Measurements from ENCODE around the gene RABGGTB. TPM values are rescaled to one million over a fixed set of nuclear protein-coding genes. Genes with fewer than 3 reads are reported as not detected.
"Not testable (repeated sequence)": the region's sequence is repeated elsewhere in the genome, so short reads cannot be mapped to it uniquely, and the experiment has no call there.

The RABGGTB gene
- total RNA-seq, 1 donor from 2014 or later, result 141 TPM

DNA sequence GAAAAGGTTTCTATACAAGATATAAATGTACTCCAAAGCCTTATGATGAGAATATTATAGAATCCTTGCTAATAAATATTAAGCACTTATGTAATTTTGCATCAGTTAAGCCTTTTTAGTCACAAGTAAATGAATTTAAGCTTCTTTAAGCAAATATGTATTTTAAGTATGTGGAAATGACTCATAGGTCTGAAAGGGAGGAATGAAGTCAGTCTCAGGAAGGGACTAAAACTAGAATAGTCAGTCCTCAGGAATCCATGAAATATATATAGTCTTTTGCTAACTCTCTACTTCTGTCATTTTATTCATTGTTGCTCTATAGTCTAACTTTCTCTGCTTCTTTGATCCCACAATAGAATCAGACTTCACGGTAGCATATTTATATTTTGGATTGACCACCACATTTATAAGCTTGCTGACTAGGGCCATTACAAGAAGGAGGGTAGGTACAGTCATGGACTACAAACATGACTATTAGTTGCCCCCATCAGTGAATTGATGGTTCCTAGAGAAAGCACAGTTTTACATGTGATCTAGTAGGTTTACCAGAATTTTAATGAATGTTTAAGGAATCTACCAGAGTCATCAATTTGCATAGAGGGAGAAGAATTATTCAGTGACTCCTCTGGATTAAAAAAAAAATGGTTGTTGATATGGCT is 20.2 kb upstream of the RABGGTB start:
- DNase-seq (ENCODE audit: low read depth) (peak; percentile 86), FAIRE-seq (no peak)
- TF ChIP-seq, protein P1, sequence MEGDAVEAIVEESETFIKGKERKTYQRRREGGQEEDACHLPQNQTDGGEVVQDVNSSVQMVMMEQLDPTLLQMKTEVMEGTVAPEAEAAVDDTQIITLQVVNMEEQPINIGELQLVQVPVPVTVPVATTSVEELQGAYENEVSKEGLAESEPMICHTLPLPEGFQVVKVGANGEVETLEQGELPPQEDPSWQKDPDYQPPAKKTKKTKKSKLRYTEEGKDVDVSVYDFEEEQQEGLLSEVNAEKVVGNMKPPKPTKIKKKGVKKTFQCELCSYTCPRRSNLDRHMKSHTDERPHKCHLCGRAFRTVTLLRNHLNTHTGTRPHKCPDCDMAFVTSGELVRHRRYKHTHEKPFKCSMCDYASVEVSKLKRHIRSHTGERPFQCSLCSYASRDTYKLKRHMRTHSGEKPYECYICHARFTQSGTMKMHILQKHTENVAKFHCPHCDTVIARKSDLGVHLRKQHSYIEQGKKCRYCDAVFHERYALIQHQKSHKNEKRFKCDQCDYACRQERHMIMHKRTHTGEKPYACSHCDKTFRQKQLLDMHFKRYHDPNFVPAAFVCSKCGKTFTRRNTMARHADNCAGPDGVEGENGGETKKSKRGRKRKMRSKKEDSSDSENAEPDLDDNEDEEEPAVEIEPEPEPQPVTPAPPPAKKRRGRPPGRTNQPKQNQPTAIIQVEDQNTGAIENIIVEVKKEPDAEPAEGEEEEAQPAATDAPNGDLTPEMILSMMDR (IDR thresholded peaks at IDR 0.05; ENCODE audit: insufficient read depth, low read length, severe bottlenecking), result no peak
- no peaks in the 10 kb centered on the region for H3K36me3 ChIP-seq (ENCODE audit: control insufficient read depth, insufficient read depth, low read length)
- H3K27me3 ChIP-seq (ENCODE audit: control insufficient read depth, insufficient read depth, low read length), result no peaks in the 10 kb centered on the region
- no peak overlapping the region for H3K4me3 ChIP-seq (ENCODE audit: low read depth, low read length)

DNA sequence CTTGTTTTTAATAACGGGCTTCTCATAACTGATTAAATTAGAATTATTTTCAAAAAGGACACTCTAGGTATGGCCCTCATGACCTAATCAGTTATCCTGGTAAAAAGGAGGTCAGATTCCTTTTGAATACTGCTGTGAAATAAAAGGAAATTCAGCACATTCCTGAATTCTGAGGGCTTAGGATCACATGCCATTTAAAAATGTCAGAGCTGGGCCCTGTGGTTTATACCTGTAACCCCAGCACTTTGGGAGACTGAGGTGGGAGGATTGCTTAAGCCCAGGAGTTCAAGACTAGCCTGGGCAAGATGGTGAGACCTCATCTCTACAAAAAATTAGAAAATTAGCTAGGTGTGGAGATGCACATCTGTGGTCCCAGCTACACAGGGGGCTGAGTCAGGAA is 18.0 kb upstream of the RABGGTB start:
- Histone ChIP-seq H3K4me3 (ENCODE audit: low read depth, low read length) (no peak overlapping the region), H3K27me3 (ENCODE audit: control insufficient read depth, insufficient read depth, low read length) (no peaks in the 10 kb centered on the region), H3K36me3 (ENCODE audit: control insufficient read depth, insufficient read depth, low read length) (no peaks in the 10 kb centered on the region)
- no peak for FAIRE-seq
- peak; percentile 63 for DNase-seq (ENCODE audit: low read depth)
- TF ChIP-seq, protein P1 (IDR thresholded peaks at IDR 0.05; ENCODE audit: insufficient read depth, low read length, severe bottlenecking), result no peak

DNA sequence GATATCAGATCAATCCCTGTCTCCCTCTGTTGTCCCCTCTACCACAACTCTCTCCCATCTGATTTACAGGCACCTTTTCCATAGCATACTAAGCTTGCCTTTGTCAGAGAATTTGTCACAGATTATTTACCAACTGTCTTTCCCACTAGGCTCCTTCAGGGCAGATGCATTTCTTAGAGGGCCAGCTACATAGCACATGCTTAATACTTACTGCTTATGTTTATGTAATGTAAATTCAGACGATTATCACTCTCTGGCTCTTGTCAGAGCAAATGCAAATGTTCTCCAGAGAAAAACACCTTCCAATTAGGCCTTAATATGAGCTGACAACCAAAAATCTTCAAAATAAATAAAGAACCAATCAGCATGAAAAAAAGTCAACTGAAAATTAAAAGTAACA is 15.3 kb upstream of the RABGGTB start:
- DNase-seq (ENCODE audit: low read depth) (no peak), FAIRE-seq (no peak)
- Histone ChIP-seq H3K36me3 (ENCODE audit: control insufficient read depth, insufficient read depth, low read length) (no peaks in the 10 kb centered on the region), H3K4me3 (ENCODE audit: low read depth, low read length) (no peak overlapping the region), H3K27me3 (ENCODE audit: control insufficient read depth, insufficient read depth, low read length) (no peaks in the 10 kb centered on the region)
- TF ChIP-seq, protein P1 (IDR thresholded peaks at IDR 0.05; ENCODE audit: insufficient read depth, low read length, severe bottlenecking), result no peak

DNA sequence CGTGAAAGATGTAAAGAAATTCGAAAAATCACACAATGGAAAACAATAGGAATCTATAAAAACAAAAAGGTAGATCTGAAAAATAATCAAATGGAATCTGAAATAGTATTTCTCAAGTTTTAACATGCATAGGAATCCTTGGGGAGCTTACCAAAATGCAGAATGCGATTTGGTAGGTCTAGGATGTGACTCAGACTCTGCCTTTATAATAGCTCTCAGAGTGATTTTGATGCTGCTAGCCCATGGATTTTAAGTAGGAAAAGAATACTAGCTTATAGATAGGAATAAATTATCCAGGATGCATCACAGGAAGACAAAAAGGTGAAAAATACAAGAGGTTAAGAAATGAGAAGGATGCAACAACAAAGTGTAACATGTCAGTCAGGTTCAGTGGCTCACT is 14.1 kb upstream of the RABGGTB start:
- Histone ChIP-seq H3K36me3 (ENCODE audit: control insufficient read depth, insufficient read depth, low read length) (no peaks in the 10 kb centered on the region), H3K4me3 (ENCODE audit: low read depth, low read length) (no peak overlapping the region), H3K27me3 (ENCODE audit: control insufficient read depth, insufficient read depth, low read length) (no peaks in the 10 kb centered on the region)
- DNase-seq (ENCODE audit: low read depth) (peak; percentile 33), FAIRE-seq (no peak)
- TF ChIP-seq, protein P1 (IDR thresholded peaks at IDR 0.05; ENCODE audit: insufficient read depth, low read length, severe bottlenecking), result no peak

DNA sequence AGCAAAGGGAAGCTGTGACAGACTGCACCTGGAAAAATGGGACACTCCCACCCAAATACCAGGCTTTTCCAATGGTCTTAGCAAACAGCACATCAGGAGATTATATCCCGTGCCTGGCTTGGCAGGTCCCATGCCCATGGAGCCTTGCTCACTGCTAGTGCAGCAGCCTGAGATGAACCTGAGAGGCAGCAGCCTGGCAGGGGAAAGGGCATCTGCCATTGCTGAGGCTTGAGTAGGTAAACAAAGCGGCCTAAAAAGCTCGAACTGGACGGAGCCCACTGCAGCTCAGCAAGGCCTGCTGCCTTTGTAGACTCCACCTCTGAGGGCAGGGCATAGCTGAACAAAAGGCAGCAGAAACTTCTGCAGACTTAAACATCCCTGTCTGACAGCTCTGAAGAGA is 8.2 kb upstream of the RABGGTB start:
- DNase-seq (ENCODE audit: low read depth); FAIRE-seq; H3K27me3 ChIP-seq (ENCODE audit: control insufficient read depth, insufficient read depth, low read length); H3K4me3 ChIP-seq (ENCODE audit: low read depth, low read length); H3K36me3 ChIP-seq (ENCODE audit: control insufficient read depth, insufficient read depth, low read length): not testable (repeated sequence)

DNA sequence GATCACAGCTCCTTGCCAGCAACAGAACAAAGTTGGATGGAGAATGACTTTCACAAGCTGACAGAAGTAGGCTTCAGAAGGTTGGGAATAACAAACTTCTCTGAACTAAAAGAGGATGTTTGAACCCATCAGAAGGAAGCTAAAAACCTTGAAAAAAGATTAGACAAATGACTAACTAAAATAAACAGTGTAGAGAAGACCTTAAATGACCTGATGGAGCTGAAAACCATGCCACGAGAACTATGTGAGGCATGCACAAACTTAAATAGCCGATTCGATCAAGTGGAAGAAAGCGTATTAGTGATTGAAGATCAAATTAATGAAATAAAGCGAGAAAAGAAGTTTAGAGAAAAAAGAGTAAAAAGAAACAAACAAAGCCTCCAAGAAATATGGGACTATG is 7.4 kb upstream of the RABGGTB start:
- not testable (repeated sequence) for FAIRE-seq; DNase-seq (ENCODE audit: low read depth); H3K27me3 ChIP-seq (ENCODE audit: control insufficient read depth, insufficient read depth, low read length); H3K36me3 ChIP-seq (ENCODE audit: control insufficient read depth, insufficient read depth, low read length); H3K4me3 ChIP-seq (ENCODE audit: low read depth, low read length)

DNA sequence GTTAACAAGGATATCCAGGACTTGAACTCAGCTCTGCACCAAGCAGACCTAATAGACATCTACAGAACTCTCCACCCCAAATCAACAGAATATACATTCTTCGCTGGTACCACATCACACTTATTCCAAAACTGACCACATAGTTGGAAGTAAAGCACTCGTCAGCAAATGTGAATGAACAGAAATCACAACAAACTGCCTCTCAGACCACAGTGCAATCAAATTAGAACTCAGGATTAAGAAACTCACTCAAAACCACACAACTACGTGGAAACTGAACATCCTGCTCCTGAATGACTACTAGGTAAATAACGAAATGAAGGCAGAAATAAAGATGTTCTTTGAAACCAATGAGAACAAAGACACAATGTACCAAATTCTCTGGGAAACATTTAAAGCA is 5.9 kb upstream of the RABGGTB start:
- FAIRE-seq; DNase-seq (ENCODE audit: low read depth); H3K36me3 ChIP-seq (ENCODE audit: control insufficient read depth, insufficient read depth, low read length); H3K4me3 ChIP-seq (ENCODE audit: low read depth, low read length); H3K27me3 ChIP-seq (ENCODE audit: control insufficient read depth, insufficient read depth, low read length): not testable (repeated sequence)

DNA sequence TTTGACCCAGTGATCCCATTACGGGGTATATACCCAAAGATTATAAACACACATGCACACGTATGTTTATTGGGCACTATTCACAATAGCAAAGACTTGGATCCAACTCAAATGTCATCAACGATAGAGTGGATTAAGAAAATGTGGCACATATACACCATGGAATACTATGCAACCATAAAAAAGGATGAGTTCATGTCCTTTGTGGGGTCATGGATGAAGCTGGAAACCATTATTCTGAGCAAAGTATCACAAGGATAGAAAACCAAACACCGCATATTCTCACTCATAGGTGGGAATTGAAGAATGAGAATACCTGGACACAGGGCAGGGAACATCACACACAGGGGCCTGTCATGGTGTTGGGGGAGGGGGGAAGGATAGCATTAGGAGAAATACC is 2.1 kb upstream of the RABGGTB start:
- not testable (repeated sequence) for H3K36me3 ChIP-seq (ENCODE audit: control insufficient read depth, insufficient read depth, low read length); FAIRE-seq; H3K27me3 ChIP-seq (ENCODE audit: control insufficient read depth, insufficient read depth, low read length); H3K4me3 ChIP-seq (ENCODE audit: low read depth, low read length); DNase-seq (ENCODE audit: low read depth)

Measured in bronchial epithelial cell (primary cell).